Keratinocyte (primary cell): Measurements from ENCODE around the gene RARRES1. TPM values are rescaled to one million over a fixed set of nuclear protein-coding genes. Genes with fewer than 3 reads are reported as not detected.

Experiments used
- DNase-seq: peaks from one replicate; pipeline ENCODE4 v3.0.0-alpha.2; 2011; ENCODE audit warnings: low read depth, missing footprints, low spot score
- FAIRE-seq: peaks from 2 replicates; lab custom pipeline; 2011; peaks lifted over from hg19 to GRCh38; lab: Jason Lieb, UNC
- H2AFZ ChIP-seq: 2 replicates; pipeline ENCODE4 v1.6.0; 2012; ENCODE audit warnings: low read length, control low read depth, inconsistent platforms; ENCODE audit not compliant: control insufficient read depth
- H3K27ac ChIP-seq: 2 replicates; pipeline ENCODE4 v1.5.1; 2011; ENCODE audit warnings: low read length; ENCODE audit not compliant: control insufficient read depth, insufficient read depth
- H3K27me3 ChIP-seq: 3 replicates; pipeline ENCODE4 v1.6.0; 2011; ENCODE audit warnings: low read length; ENCODE audit not compliant: control insufficient read depth, insufficient read depth; ENCODE audit errors: extremely low read depth
- H3K36me3 ChIP-seq, 2 experiments: 2 replicates in 1 of 2; 3 replicates in 1 of 2; pipeline ENCODE4 v1.5.1; 2011; ENCODE audit warnings: low read length in 2 of 2, mild to moderate bottlenecking in 1 of 2; ENCODE audit not compliant: control insufficient read depth in 2 of 2, insufficient read depth in 2 of 2; ENCODE audit errors: extremely low read depth in 1 of 2
- H3K4me1 ChIP-seq: 3 replicates; pipeline ENCODE4 v1.5.1; 2011; ENCODE audit warnings: low read length; ENCODE audit not compliant: control insufficient read depth, insufficient read depth; ENCODE audit errors: extremely low read depth
- H3K4me2 ChIP-seq: 3 replicates; pipeline ENCODE4 v1.6.0; 2011; ENCODE audit warnings: low read depth, low read length; ENCODE audit not compliant: control insufficient read depth, insufficient read depth; ENCODE audit errors: extremely low read depth
- H3K4me3 ChIP-seq, 3 experiments: fragments of 200-600 bp in 1 of 3; sonication (generic) in 1 of 3; 2 replicates in 2 of 3; 3 replicates in 1 of 3; pipeline ENCODE4 v1.5.1; 2011 to 2016; ENCODE audit warnings: low read length in 3 of 3, mild to moderate bottlenecking in 3 of 3, control low read depth in 2 of 3, inconsistent platforms in 1 of 3, low read depth in 1 of 3, mixed read lengths in 1 of 3, mixed run types in 1 of 3, moderate library complexity in 1 of 3; ENCODE audit not compliant: control insufficient read depth in 2 of 3, insufficient read depth in 2 of 3; ENCODE audit errors: extremely low read depth in 1 of 3
- H3K79me2 ChIP-seq: 2 replicates; pipeline ENCODE4 v1.6.0; 2012; ENCODE audit warnings: low read length; ENCODE audit not compliant: control insufficient read depth, insufficient read depth
- H3K9ac ChIP-seq: 3 replicates; pipeline ENCODE4 v1.6.0; 2011; ENCODE audit warnings: low read length; ENCODE audit not compliant: control insufficient read depth, insufficient read depth; ENCODE audit errors: extremely low read depth
- H3K9me1 ChIP-seq: 3 replicates; pipeline ENCODE4 v1.6.0; 2011; ENCODE audit warnings: low read length; ENCODE audit not compliant: control insufficient read depth, insufficient read depth; ENCODE audit errors: extremely low read depth
- H3K9me3 ChIP-seq: 2 replicates; pipeline ENCODE4 v1.5.1; 2012; ENCODE audit warnings: low read depth, low read length; ENCODE audit not compliant: control insufficient read depth
- H4K20me1 ChIP-seq: 3 replicates; pipeline ENCODE4 v1.6.0; 2011; ENCODE audit warnings: low read length; ENCODE audit not compliant: control insufficient read depth, insufficient read depth; ENCODE audit errors: extremely low read depth
- EZH2 ChIP-seq: IDR thresholded peaks from one replicate; pipeline ENCODE4 v1.6.1; 2012; ENCODE audit warnings: inconsistent platforms, mild to moderate bottlenecking, low read length, moderate library complexity
- dilution Hi-C: fragments of 300-500 bp; cut with MboI; formaldehyde crosslinking; loops from one replicate; pipeline ENCODE4 v1.7.0; 2020; ENCODE audit warnings: low sequenced_read_pairs; ENCODE audit not compliant: extremely low pct_ligation_motif_present
- polyA plus RNA-seq, 5 experiments: library from polyadenylated mRNA; depleted of rRNA in 3 of 5; stranded (reverse) in 3 of 5; stranded (forward) in 1 of 5; unstranded in 1 of 5; fragments of >200 nt; gene quantifications; 1 replicate in 1 of 5; 2 replicates in 3 of 5; 3 replicates in 1 of 5; pipeline versions ENCODE4 v1.2.1 to v1.2.3, GENCODE V29; 2011 to 2012; ENCODE audit warnings: missing spikeins in 2 of 5, low read depth in 1 of 5, low replicate concordance in 1 of 5
- small RNA-seq, 3 experiments: library from RNA; depleted of rRNA; stranded (forward); fragments of <200 nt; gene quantifications; one replicate each; pipeline ENCODE3, GENCODE V24; 2012; ENCODE audit warnings: low read depth in 3 of 3, low replicate concordance in 1 of 3; ENCODE audit not compliant: insufficient read length in 3 of 3
- TF ChIP-seq, protein P1 (sequence below), 3 experiments: IDR thresholded peaks in 1 of 3; conservative IDR thresholded peaks in 1 of 3; optimal IDR thresholded peaks in 1 of 3; 2 replicates in 2 of 3; 3 replicates in 1 of 3; pipeline versions ENCODE3 to v1.5.1; 2011; ENCODE audit warnings: low read length in 3 of 3, mild to moderate bottlenecking in 3 of 3, moderate library complexity in 2 of 3, control low read depth in 1 of 3, inconsistent platforms in 1 of 3; ENCODE audit not compliant: insufficient read depth in 2 of 3; ENCODE audit errors: extremely low read depth in 1 of 3

RARRES1 gene
- polyA plus RNA-seq, 1 donor (not counting 4 experiments of a cell fraction or from before 2014, with no cell fraction given) = not detected

GRCh38 chr3:158651192-158651591 lies 81.1 kb downstream of the RARRES1 start:
- dilution Hi-C loops = no loop called here
- no peak for DNase-seq

DNA sequence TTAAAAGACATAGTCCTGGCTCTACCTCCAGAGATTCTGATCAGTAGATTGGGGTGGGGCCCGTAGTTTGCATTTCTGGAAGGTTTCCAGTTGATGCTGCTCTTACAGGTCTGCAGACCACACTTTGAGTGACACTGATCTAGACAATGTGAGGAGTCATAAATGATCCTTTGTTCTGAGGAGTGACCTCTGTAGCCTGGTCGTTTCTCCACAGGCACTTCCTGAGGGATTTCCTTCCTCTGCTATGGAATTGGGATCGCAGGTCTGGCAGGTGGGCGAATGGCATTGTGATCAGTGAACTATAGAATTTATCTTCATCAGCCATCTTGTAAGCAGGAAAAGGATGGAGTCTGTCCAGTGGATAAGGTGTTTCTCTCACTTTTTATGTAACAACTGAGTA lies 82.5 kb downstream of the RARRES1 start:
- TF ChIP-seq, protein P1, sequence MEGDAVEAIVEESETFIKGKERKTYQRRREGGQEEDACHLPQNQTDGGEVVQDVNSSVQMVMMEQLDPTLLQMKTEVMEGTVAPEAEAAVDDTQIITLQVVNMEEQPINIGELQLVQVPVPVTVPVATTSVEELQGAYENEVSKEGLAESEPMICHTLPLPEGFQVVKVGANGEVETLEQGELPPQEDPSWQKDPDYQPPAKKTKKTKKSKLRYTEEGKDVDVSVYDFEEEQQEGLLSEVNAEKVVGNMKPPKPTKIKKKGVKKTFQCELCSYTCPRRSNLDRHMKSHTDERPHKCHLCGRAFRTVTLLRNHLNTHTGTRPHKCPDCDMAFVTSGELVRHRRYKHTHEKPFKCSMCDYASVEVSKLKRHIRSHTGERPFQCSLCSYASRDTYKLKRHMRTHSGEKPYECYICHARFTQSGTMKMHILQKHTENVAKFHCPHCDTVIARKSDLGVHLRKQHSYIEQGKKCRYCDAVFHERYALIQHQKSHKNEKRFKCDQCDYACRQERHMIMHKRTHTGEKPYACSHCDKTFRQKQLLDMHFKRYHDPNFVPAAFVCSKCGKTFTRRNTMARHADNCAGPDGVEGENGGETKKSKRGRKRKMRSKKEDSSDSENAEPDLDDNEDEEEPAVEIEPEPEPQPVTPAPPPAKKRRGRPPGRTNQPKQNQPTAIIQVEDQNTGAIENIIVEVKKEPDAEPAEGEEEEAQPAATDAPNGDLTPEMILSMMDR (optimal IDR thresholded peaks at IDR 0.05 in 1 of 3, IDR thresholded peaks at IDR 0.05 in 1 of 3, conservative IDR thresholded peaks at IDR 0.05 in 1 of 3; ENCODE audit: extremely low read depth in 1 of 3, insufficient read depth in 2 of 3, low read length in 3 of 3) = no peak
- TF ChIP-seq EZH2 = no peak
- H3K9me1 ChIP-seq = no peaks in the 10 kb centered on the region
- no peaks in the 10 kb centered on the region for H3K9me3 ChIP-seq
- H3K36me3 ChIP-seq = peaks cover 9 to 28% of the 10 kb centered on the region in 2 experiments
- no peaks in the 10 kb centered on the region for H3K27me3 ChIP-seq
- no peaks in the 10 kb centered on the region for H4K20me1 ChIP-seq
- no peak overlapping the region for H3K4me3 ChIP-seq
- no peak overlapping the region for H3K27ac ChIP-seq
- FAIRE-seq = no peak
- no peak for DNase-seq
- no peak overlapping the region for H2AFZ ChIP-seq
- dilution Hi-C loops = no loop called here
- no peak overlapping the region for H3K9ac ChIP-seq
- H3K4me1 ChIP-seq = peaks cover 8% of the 10 kb centered on the region
- H3K79me2 ChIP-seq = peaks cover 27% of the 10 kb centered on the region
- no peak overlapping the region for H3K4me2 ChIP-seq

More at GRCh38 chr3:158651192-158651591, 81.1 kb downstream of the RARRES1 start:
- TF ChIP-seq EZH2 = no peak
- TF ChIP-seq, protein P1 (optimal IDR thresholded peaks at IDR 0.05 in 1 of 3, IDR thresholded peaks at IDR 0.05 in 1 of 3, conservative IDR thresholded peaks at IDR 0.05 in 1 of 3; ENCODE audit: extremely low read depth in 1 of 3, insufficient read depth in 2 of 3, low read length in 3 of 3) = no peak
- Histone ChIP-seq H3K9me1 (no peaks in the 10 kb centered on the region), H3K4me2 (no peak overlapping the region), H3K27me3 (no peaks in the 10 kb centered on the region), H3K4me1 (peaks cover 2% of the 10 kb centered on the region), H3K27ac (no peak overlapping the region), H4K20me1 (no peaks in the 10 kb centered on the region), H3K79me2 (peaks cover 13% of the 10 kb centered on the region), H3K4me3 (no peak overlapping the region), H2AFZ (no peak overlapping the region), H3K9me3 (no peaks in the 10 kb centered on the region), H3K36me3 (peaks cover 9 to 24% of the 10 kb centered on the region in 2 experiments), H3K9ac (no peak overlapping the region)
- no peak for FAIRE-seq

Small RNAs within 50 kb of the gene (small RNA-seq; reads per million reads assigned to genes)
- gene AC080013.6 = 0 reads per million in 3 experiments

Other genes starting within 250 kb of the RARRES1 start
- gene MLF1, start 161.3 kb downstream of the RARRES1 start, polyA plus RNA-seq = 7.0 to 11.8 TPM (median 8.6 TPM) in 3 replicates
- gene GFM1, start 87.9 kb downstream of the RARRES1 start, polyA plus RNA-seq = 23.4 to 35.9 TPM (median 28.6 TPM) in 3 replicates
- gene LXN, start 59.8 kb downstream of the RARRES1 start, polyA plus RNA-seq = 4.8 to 8.4 TPM (median 6.8 TPM) in 3 replicates
- gene MFSD1, start 69.6 kb upstream of the RARRES1 start, polyA plus RNA-seq = 36.8 to 52.4 TPM (median 49.8 TPM) in 3 replicates